GM18951 (cell line): Measurements from ENCODE around the gene FATE1.

ENCODE experiments used
- POLR2A ChIP-seq: IDR thresholded peaks from 4 replicates; pipeline ENCODE4 v1.6.1; 2011; ENCODE audit warnings: mild to moderate bottlenecking; ENCODE audit not compliant: insufficient read length, insufficient read depth; ENCODE audit errors: extremely low read depth
- in situ Hi-C: fragments of 300-500 bp; cut with MboI; formaldehyde crosslinking; loops from one replicate; pipeline ENCODE4 v1.12.0; 2022; ENCODE audit warnings: low sequenced_read_pairs, mixed read lengths, inconsistent platforms; ENCODE audit not compliant: unreplicated experiment

FATE1 gene

DNA sequence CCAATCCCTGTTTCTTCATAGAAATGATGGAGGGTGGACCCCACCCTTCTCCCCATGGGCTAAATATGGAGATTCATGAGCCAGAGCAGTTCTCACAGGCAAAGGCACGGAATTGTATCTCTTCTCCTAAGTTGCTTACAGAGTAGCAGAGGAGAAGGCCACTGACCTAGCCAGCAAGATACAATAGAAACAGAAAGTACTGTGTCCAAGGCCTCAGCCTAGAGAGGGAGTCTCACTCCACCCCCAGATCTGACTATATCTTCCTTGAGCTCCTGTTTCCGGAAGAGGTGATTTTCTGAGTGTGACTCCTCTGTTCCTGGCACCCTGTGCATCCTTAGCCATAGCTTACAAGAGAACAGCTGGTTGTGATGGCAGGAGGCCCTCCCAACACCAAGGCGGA lies at the start of gene FATE1:
Gene FATE1, plus strand, starts transcription at position 284 of the 400 bp plus-strand sequence. Its CDS starts 85 bp downstream, at position 369.
- in situ Hi-C loops, result no loop called here
- no peak for TF ChIP-seq POLR2A

DNA sequence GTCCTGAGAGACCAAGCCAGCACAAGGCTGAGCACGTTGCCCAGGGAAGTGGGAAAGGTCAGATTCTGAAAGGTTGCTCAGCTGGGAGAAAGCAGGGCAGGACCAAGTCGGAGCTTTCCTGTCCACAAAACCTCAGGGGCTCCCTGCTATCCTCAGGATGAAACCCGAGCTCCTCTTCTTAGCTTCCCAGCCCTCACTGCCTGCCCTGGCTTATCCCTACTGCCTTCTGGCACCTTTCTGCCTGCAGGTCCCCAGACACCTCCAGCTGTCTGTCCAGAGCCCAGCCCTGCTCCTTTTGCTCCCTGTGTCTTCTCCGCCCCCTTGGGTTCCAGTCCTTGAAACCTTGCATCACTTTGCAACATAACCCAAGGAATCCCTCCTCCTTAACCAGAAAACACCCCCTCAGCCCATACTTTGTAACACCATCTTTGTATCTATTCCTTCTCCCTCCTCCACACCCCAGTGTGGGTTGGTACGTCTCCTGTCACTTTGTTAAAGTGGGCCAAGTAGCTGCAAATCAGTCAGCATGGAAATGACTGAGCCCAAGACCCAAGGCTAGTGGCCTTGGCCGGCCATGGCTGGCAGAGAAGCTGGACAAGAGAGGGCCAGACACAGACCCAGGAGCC lies 40.6 kb upstream of the FATE1 start:
- in situ Hi-C loops, result loop anchor here (25.0 kb wide), 1 partner anchor 513 kb away; no protein-coding TSS in a partner anchor
- no peak for TF ChIP-seq POLR2A

DNA sequence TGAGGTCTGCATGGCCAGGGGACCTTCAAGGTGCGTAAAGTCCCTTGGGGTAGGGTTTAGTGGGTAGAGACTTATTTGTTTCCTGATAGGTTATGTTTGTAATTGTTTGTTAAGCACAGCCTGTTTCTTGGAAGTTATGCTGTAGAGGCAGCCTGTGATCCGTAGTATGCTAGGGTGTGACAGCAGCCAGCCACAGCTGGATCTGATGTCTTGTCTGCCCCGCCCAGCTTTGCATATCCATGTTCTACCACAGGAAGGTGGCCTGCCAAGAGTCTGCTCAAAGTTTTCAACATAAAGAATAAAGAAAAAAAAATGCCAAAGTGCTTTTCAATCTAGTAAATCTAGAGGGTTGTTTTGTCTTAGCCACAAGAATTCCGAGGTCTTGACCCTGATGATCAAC lies 39.6 kb upstream of the FATE1 start:
- in situ Hi-C loops, result loop anchor here (25.0 kb wide), 1 partner anchor 514 kb away; no protein-coding TSS in a partner anchor
- no peak for TF ChIP-seq POLR2A

DNA sequence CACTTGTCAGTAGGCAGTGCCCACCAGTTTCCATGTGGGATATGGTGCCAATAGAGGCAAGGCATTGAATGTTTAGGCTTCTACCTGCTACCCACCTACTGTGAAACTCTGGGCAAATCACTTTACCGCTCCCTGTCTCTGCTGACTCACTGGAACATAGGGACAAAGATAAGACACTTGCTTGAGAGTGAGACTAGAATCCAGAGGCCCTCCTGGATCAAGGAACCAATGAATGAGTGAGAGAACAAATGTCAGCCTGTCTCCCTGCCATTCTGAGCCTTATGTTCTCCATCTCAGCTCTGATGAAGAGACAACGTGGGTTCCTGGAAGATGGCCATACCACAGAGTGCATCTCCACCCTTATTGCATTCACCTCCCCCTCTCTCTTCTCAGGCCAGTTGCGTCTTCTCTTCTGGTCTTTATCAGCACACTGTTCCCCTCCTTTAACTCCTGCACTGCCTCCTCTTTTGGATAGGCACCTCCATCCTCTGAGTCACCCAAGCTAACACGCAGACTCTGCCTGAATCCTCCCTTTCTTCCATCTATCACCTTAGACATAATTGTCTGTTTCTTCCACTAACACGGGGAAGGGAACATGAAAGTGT lies 35.9 kb upstream of the FATE1 start:
- in situ Hi-C loops, result loop anchor here (25.0 kb wide), 1 partner anchor 518 kb away; no protein-coding TSS in a partner anchor

DNA sequence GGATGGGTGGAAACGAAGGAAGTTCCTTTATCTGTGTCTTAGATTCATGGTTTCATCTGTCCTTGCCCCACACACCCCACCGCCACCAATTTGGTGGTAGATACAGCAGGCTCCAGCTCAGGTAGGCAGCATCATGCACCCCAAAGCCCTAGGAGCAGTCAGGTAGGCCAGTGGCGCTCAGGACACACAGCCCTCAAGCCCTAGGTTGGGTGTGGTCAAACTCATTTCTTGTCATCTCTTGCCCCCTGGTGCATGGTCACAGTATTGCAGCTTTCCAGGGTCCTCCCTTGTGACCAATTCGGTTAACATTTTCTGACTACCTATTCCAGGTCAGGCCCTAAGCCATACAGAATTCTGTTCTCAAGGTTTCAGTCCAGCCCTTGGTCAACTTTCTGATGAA lies 35.0 kb upstream of the FATE1 start:
- no peak for TF ChIP-seq POLR2A
- in situ Hi-C loops, result loop anchor here (25.0 kb wide), 1 partner anchor 519 kb away; no protein-coding TSS in a partner anchor

More for the DNA sequence above, 35.9 kb upstream of the FATE1 start:
- TF ChIP-seq POLR2A, result no peak

- no peak for TF ChIP-seq POLR2A
- in situ Hi-C loops, result loop anchor here (25.0 kb wide), 1 partner anchor 525 kb away; no protein-coding TSS in a partner anchor
Observed at GRCh38 chrX:151687635-151688034, 28.2 kb upstream of the FATE1 start.

GRCh38 chrX:151688695-151689094 lies 27.1 kb upstream of the FATE1 start:
- in situ Hi-C loops, result loop anchor here (25.0 kb wide), 1 partner anchor 526 kb away; no protein-coding TSS in a partner anchor
- no peak for TF ChIP-seq POLR2A

- in situ Hi-C loops, result loop anchor here (25.0 kb wide), 1 partner anchor 531 kb away; no protein-coding TSS in a partner anchor
Observed at GRCh38 chrX:151692825-151693224, 23.0 kb upstream of the FATE1 start.

DNA sequence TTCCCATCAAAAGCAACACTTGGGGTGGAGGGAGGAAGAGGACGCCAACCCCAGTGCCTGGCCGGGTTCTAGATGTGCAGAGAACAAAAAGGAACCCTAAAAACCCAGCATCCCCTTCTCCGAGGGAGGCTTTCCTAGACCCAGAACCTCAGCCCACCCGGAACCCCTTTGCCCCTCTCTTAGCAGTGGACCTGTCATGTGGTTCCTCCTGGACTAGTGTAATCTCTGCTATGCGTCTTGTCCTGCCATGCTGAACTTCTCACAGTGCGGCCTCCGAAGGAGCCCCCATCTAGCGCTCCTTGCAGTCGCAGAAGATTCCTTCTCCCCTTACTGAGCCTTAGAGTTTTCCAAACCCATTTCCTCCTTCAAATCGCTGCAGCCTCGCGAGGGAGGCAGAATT lies 21.7 kb upstream of the FATE1 start:
- no peak for TF ChIP-seq POLR2A
- in situ Hi-C loops, result loop anchor here (25.0 kb wide), 1 partner anchor 532 kb away; no protein-coding TSS in a partner anchor

More at GRCh38 chrX:151692825-151693224, 23.0 kb upstream of the FATE1 start:
- TF ChIP-seq POLR2A, result no peak

DNA sequence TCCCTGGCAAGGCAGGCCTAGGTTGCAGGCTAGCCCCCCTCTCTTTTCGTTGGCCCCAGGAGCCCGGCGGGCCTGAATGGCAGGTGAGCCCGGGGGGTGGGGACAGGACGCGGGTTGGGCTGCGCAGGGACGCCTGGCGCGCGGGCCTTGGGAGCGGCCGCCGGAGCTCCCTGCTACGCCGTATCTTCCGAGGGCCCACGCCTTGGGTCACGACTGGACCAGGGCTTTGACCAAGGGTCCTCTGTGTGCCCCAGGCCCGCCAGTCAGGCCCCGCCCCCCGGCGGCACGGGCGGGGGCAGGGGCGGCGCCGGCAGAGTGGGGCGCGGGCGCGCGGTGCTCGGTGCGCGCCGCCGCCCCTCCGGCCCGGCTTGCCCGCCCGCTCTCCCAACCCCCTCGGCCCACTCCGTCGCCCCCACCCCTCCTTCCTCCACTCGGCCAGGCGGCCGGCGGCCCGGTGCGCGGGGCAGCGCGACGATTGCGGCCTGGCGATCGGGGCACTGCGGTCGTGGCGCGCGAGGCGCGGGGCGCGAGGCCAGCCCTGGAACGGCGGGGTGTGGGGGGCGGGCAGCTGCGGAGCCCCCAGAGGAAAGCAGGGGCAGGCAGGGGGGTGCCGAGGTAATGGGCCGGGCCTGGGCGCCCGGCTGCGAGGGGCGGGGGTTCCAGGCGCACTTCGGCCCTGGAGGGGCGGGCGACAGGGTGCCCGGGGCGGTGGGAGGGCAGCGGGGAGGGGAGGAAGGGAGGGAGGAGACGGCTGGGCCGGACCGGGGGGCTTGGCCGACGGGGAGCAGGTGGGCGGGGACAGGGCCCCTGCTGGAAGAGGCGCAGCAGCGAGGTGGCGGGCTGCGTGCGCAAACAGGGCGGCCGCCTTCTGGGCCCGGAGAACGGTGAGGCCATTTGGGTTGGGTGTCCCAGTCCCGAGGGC lies 20.9 kb upstream of the FATE1 start, which contains the start of gene PRRG3:
Gene PRRG3, plus strand, starts transcription at position 798 of the 922 bp plus-strand sequence. CDS start 3,357 bp downstream, outside the sequence.
- TF ChIP-seq POLR2A, result no peak
- in situ Hi-C loops, result loop anchor here (25.0 kb wide), 1 partner anchor 533 kb away; no protein-coding TSS in a partner anchor

GRCh38 chrX:151695583-151696340 lies 20.1 kb upstream of the FATE1 start:
- in situ Hi-C loops, result loop anchor here (25.0 kb wide), 1 partner anchor 533 kb away; no protein-coding TSS in a partner anchor
- TF ChIP-seq POLR2A, result no peak

- in situ Hi-C loops, result loop anchor here (25.0 kb wide), 1 partner anchor 535 kb away; no protein-coding TSS in a partner anchor
Observed at GRCh38 chrX:151697082-151697481, 18.8 kb upstream of the FATE1 start.
